ACC112 (cell line): ENCODE results near the gene RIMS1.

Experiments used
- H2AFZ ChIP-seq: fragments of 200-600 bp; sonication (generic); one replicate; pipeline ENCODE4 v1.6.0; 2017; ENCODE audit warnings: antibody characterized with exemption, low read length; ENCODE audit not compliant: unreplicated experiment
- H3K27ac ChIP-seq: fragments of 200-600 bp; sonication (generic); 2 replicates; pipeline ENCODE4 v1.5.1; 2014; ENCODE audit warnings: low read depth, mild to moderate bottlenecking, antibody characterized with exemption, low read length, moderate library complexity
- H3K27me3 ChIP-seq: fragments of 200-600 bp; sonication (generic); 2 replicates; pipeline ENCODE4 v1.6.1; 2014; ENCODE audit warnings: mild to moderate bottlenecking, antibody characterized with exemption, low read length, moderate library complexity, mixed read lengths; ENCODE audit not compliant: insufficient read depth
- H3K36me3 ChIP-seq: fragments of 200-600 bp; sonication (generic); 2 replicates; pipeline ENCODE4 v1.6.1; 2016; ENCODE audit warnings: mild to moderate bottlenecking, antibody characterized with exemption, low read length, moderate library complexity, mixed read lengths; ENCODE audit not compliant: insufficient read depth
- H3K4me1 ChIP-seq: fragments of 200-600 bp; sonication (generic); one replicate; pipeline ENCODE4 v1.6.1; 2016; ENCODE audit warnings: low read length, mixed read lengths; ENCODE audit not compliant: insufficient read depth, unreplicated experiment, control insufficient read depth
- H3K4me3 ChIP-seq: fragments of 200-600 bp; sonication (generic); 2 replicates; pipeline ENCODE4 v1.5.1; 2014; ENCODE audit warnings: mild to moderate bottlenecking, low read depth, low read length
- H3K79me2 ChIP-seq: fragments of 200-600 bp; sonication (generic); one replicate; pipeline ENCODE4 v1.6.0; 2016; ENCODE audit warnings: low read length; ENCODE audit not compliant: control insufficient read depth, unreplicated experiment, insufficient read depth

RIMS1 gene, protein sequence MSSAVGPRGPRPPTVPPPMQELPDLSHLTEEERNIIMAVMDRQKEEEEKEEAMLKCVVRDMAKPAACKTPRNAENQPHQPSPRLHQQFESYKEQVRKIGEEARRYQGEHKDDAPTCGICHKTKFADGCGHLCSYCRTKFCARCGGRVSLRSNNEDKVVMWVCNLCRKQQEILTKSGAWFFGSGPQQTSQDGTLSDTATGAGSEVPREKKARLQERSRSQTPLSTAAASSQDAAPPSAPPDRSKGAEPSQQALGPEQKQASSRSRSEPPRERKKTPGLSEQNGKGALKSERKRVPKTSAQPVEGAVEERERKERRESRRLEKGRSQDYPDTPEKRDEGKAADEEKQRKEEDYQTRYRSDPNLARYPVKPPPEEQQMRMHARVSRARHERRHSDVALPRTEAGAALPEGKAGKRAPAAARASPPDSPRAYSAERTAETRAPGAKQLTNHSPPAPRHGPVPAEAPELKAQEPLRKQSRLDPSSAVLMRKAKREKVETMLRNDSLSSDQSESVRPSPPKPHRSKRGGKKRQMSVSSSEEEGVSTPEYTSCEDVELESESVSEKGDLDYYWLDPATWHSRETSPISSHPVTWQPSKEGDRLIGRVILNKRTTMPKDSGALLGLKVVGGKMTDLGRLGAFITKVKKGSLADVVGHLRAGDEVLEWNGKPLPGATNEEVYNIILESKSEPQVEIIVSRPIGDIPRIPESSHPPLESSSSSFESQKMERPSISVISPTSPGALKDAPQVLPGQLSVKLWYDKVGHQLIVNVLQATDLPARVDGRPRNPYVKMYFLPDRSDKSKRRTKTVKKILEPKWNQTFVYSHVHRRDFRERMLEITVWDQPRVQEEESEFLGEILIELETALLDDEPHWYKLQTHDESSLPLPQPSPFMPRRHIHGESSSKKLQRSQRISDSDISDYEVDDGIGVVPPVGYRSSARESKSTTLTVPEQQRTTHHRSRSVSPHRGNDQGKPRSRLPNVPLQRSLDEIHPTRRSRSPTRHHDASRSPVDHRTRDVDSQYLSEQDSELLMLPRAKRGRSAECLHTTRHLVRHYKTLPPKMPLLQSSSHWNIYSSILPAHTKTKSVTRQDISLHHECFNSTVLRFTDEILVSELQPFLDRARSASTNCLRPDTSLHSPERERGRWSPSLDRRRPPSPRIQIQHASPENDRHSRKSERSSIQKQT (N-terminal part only)

DNA sequence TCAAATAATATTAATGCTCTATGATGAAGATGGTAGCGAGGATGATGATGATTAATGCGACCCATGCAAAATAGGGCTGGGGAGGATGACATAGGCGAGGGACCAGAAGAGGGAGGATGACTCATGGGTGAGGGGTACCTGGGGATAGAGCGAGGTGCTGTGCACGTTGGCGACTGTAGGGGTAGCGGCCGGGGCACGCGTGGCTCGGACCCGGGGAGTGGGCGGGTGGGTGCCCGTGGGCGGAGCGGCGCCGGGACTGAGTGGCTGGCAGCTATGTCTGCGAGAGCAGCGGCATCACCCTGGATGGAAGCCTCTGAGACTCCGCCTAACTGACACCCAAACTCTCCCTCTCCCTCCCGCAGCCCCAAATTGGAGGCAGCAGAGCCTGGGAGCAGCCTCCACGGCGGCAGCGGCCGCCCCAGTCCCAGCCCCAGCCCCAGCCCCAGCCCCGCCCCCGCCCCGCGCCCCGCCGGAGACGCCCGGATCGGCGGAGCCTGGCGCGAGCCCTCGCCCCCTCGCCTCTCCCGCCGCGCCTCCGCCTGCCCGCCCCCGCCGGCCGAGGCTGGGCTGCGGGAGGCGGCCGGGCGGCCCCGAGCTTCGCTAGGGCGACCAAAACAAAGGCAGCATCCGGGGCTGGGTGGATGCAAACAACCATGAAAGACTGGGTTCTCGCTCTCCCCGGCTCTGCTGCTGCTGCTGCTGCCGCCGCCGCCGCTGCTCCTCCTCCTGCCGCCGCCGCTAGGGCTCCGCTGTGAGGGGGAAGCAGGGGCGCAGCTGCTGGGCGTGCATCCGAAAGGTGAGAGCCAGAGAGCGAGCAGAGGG, at the start of gene RIMS1:
Gene RIMS1, plus strand, starts transcription at position 367 of the 822 bp plus-strand sequence. CDS start 474 bp downstream, outside the sequence.
- Histone ChIP-seq H2AFZ (no peak within 1 kb of the TSS), H3K27me3 (peaks cover 60% of the 10 kb centered on the region), H3K27ac (no peak within 1 kb of the TSS), H3K4me3 (peak within 1 kb of the TSS; percentile 69), H3K79me2 (no peaks in the 10 kb centered on the region), H3K36me3 (no peaks in the 10 kb centered on the region), H3K4me1 (no peaks in the 10 kb centered on the region)

DNA sequence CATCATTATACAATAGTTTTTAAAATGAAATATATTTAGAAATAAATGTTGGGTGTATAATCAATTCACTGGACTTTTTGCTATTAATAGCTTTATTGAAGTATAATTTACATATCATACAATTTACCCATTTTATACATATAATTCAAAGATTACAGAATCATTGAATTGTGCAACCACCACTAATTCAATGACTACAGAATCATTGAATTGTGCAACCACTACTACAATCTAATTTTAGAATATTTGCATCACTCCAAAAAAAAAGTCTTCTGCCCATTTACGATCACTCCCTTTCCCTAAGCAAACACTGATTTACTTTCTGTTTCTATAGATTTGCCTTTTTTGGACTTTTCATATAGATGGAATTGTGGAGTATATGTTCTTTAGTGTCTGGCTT, 35.1 kb upstream of the RIMS1 start:
- H3K36me3 ChIP-seq: no peaks in the 10 kb centered on the region
- H3K27ac ChIP-seq: no peak overlapping the region
- no peak overlapping the region for H2AFZ ChIP-seq
- H3K4me1 ChIP-seq: no peaks in the 10 kb centered on the region
- no peaks in the 10 kb centered on the region for H3K79me2 ChIP-seq
- H3K4me3 ChIP-seq: no peak overlapping the region
- H3K27me3 ChIP-seq: peaks cover 3% of the 10 kb centered on the region; the same call in 1 of the 2 replicates

DNA sequence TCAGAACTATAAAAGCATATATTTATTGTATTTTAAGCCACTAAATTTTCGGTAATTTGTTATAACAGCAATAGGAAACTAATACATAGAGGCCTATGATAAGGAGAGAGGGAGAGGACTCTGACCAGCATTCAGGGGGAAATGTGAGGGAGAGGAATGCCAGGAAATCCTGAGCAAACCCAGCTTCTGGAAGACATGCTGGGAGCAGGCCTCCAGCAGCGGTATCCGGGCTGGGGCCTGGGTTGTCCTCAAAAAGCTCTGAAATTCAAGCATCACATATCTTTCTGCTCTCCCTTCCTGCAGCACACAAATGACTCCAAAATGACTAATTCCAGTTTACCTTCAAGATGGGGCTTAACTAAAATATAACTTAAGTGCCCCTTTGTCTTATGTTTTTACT, 33.4 kb upstream of the RIMS1 start:
- Histone ChIP-seq H3K79me2 (no peaks in the 10 kb centered on the region), H3K4me1 (no peaks in the 10 kb centered on the region), H3K36me3 (no peaks in the 10 kb centered on the region), H3K27me3 (no peaks in the 10 kb centered on the region), H3K4me3 (no peak overlapping the region), H2AFZ (no peak overlapping the region), H3K27ac (no peak overlapping the region)

DNA sequence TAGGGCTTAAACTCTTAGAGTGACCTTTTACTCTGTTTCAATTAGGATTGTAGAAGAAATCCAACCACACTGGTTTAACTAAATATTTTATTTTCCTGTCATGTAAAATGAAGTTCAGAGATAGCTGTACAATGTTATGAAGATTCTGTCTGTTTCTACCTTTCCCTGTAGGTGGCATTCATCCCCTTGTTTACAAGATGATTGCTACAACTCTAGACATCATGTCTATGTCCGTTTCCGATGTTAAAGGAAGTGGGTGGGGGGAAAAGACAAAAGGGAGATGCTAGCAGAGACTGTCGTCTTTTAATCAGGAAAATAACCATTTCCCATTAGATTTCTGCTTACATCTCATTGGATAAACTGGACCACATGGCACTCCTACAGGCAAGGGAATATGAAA, 30.9 kb upstream of the RIMS1 start:
- H3K27ac ChIP-seq: no peak overlapping the region
- H3K4me1 ChIP-seq: no peaks in the 10 kb centered on the region
- H2AFZ ChIP-seq: no peak overlapping the region
- no peaks in the 10 kb centered on the region for H3K36me3 ChIP-seq
- H3K27me3 ChIP-seq: no peaks in the 10 kb centered on the region
- no peak overlapping the region for H3K4me3 ChIP-seq
- no peaks in the 10 kb centered on the region for H3K79me2 ChIP-seq

DNA sequence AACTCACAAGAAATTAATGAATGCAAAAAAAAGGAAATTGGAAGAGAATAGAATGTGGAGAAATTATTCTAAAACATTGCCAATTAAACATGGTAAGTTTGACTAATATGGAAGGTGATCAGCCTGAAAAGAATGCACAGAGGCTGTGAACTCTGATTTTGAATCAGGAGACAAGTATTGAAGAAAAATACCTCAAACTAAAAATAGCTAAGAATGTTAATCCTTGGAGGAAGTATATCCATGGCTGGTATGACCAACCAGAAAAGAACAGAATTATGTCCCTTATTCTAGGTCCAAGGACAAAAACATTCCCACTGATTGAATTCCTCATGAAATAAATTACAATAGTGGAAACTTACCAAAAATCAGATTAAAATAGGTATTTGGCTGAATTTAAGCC, 7.3 kb upstream of the RIMS1 start:
- Histone ChIP-seq H3K27me3 (peaks cover 20% of the 10 kb centered on the region), H3K4me3 (no peak overlapping the region), H3K27ac (no peak overlapping the region), H3K4me1 (no peaks in the 10 kb centered on the region), H3K36me3 (no peaks in the 10 kb centered on the region), H3K79me2 (no peaks in the 10 kb centered on the region), H2AFZ (no peak overlapping the region)

DNA sequence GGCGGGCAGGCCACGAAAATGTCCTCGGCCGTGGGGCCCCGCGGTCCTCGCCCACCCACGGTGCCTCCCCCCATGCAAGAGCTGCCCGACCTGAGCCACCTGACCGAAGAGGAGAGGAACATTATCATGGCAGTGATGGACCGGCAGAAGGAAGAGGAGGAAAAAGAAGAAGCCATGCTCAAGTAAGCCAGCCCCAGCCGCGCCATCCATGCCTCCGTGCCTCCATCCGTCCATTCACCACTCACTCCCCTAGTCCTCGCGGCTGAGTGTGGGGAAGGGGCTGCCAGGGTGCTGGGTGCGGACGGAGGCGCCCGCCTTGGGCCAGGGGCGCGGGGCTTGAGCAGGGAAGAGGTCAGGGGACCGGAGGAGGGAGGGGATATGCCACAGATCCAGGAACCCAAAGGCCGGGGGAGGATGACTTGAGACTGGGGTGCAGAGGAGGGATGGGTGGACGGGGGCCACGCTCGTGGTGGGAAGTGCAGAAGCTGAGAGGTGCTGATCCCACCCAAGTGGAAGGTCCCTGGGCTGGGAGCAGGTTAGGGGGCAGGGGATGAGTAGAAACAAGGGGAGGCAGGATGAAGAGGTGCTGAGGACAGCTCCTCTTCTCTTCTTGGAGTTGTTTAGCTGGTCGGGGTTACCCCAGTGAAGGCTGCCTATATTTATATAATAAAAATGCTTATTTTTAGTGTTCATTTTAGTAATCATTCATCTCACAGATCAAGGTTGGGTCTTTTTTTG, 825 bp downstream of the RIMS1 start:
- no peak overlapping the region for H3K27ac ChIP-seq

DNA sequence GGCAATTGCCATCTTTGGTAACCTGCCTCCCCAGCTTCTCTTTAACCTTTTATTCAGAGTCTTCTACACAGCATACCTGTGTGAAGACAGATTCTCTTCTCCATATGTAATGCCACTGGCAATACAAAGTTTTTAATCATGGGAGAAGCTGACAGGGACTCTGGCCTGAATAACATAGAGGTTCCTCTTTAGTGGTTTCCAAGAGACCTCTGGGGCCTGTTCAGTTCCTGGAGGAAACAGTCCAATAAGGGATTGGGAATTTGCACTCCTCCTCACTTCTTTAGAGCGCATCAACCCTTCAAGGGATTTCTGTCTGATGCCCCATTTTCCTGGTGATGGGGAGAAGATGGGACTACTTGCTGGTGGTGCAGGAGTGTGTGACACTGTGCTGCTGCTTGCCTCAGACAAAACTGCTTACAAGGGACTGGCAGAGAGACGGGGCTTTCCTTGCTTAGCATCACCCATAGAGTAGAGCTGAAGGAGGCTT, 1.4 kb downstream of the RIMS1 start:
- peaks cover 70% of the 10 kb centered on the region for H3K27me3 ChIP-seq
- H3K4me1 ChIP-seq: no peaks in the 10 kb centered on the region
- H3K27ac ChIP-seq: no peak overlapping the region
- no peaks in the 10 kb centered on the region for H3K79me2 ChIP-seq
- H2AFZ ChIP-seq: no peak overlapping the region
- no peaks in the 10 kb centered on the region for H3K36me3 ChIP-seq
- no peak overlapping the region for H3K4me3 ChIP-seq

More for the DNA sequence above, 825 bp downstream of the RIMS1 start:
- peak overlapping the region; percentile 69 for H3K4me3 ChIP-seq
- H3K79me2 ChIP-seq: no peaks in the 10 kb centered on the region
- no peaks in the 10 kb centered on the region for H3K4me1 ChIP-seq
- peaks cover 64% of the 10 kb centered on the region for H3K27me3 ChIP-seq
- H2AFZ ChIP-seq: no peak overlapping the region
- H3K36me3 ChIP-seq: no peaks in the 10 kb centered on the region

DNA sequence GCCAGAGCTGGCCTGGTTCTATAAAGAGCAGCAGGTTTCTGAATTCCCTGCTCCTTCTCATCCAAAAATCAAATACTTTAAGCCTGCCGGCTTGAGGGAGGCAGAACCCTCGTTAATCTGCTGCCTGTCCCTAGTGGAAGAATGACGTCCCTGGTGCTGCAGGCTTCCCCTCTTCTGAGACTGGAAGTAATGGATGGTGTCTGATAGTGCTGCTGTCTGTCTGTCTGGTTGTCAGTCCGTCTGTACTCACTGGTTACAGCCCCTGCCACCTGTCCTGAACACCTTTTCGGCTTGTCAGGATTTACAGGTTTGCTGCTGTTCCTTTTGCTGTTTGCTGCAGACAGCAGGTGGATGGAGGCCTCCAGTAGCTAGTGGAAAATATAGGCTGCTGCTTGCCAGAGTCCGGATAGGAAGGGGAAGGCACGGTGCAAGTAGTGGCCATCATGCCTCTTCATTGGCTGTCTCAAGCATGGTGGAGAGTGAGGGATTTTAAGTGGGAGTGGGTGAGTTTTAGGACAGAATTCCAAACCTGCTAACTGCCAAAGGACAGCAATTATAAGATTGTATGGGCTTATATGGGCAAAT, 2.5 kb downstream of the RIMS1 start:
- H2AFZ ChIP-seq: no peak overlapping the region
- no peaks in the 10 kb centered on the region for H3K79me2 ChIP-seq
- H3K4me1 ChIP-seq: no peaks in the 10 kb centered on the region
- peaks cover 75% of the 10 kb centered on the region for H3K27me3 ChIP-seq
- H3K36me3 ChIP-seq: no peaks in the 10 kb centered on the region
- no peak overlapping the region for H3K27ac ChIP-seq
- H3K4me3 ChIP-seq: no peak overlapping the region

DNA sequence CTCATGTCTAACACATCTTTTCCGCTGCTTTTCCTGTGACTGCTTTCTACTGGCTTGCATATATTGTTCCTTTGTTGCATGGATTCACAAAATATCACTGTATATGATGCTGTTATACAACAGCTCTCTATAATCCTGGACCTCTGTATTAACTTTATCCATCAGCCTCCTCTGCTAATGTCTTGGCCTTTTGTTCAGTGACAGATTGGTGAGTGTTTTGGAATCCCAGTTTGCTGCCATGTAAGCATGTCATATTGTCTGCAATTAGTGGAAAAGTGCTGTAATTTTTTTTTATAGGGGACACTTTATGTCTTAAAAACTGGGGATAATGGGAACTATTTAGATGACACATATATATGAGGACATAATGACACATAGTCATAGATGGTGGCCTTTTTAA, 3.0 kb downstream of the RIMS1 start:
- peaks cover 72% of the 10 kb centered on the region for H3K27me3 ChIP-seq
- H3K27ac ChIP-seq: no peak overlapping the region
- H3K4me1 ChIP-seq: no peaks in the 10 kb centered on the region
- no peaks in the 10 kb centered on the region for H3K79me2 ChIP-seq
- H3K4me3 ChIP-seq: no peak overlapping the region
- no peaks in the 10 kb centered on the region for H3K36me3 ChIP-seq
- H2AFZ ChIP-seq: no peak overlapping the region
